ENCODE data around the gene GPC5.

DNA sequence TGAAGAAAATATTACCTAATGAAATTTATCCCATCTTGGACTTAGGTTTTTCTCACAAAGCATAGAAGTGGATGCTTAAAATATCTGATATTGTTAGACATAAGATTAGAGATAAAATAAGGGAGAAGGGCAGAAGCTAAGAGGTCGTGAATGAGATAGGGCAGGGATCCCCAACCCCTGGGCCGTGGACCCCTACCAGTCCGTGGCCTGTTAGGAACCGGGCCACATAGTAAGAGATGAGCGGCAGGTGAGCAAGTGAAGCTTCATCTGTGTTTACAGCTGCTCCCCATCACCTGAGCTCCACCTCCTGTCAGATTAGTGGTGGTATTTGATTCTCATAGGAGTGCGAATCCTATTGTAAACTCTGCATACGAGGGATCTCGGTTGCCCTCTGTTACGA is 202.9 kb downstream of the GPC5 start:
- TF ChIP-seq EZH2 (IDR thresholded peaks at IDR 0.05): no peak
- TF ChIP-seq, protein P1, sequence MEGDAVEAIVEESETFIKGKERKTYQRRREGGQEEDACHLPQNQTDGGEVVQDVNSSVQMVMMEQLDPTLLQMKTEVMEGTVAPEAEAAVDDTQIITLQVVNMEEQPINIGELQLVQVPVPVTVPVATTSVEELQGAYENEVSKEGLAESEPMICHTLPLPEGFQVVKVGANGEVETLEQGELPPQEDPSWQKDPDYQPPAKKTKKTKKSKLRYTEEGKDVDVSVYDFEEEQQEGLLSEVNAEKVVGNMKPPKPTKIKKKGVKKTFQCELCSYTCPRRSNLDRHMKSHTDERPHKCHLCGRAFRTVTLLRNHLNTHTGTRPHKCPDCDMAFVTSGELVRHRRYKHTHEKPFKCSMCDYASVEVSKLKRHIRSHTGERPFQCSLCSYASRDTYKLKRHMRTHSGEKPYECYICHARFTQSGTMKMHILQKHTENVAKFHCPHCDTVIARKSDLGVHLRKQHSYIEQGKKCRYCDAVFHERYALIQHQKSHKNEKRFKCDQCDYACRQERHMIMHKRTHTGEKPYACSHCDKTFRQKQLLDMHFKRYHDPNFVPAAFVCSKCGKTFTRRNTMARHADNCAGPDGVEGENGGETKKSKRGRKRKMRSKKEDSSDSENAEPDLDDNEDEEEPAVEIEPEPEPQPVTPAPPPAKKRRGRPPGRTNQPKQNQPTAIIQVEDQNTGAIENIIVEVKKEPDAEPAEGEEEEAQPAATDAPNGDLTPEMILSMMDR (IDR thresholded peaks at IDR 0.05): no peak
